H1 (cell line): Measurements from ENCODE around the gene RAP1B. TPM values are rescaled to one million over a fixed set of nuclear protein-coding genes. Genes with fewer than 3 reads are reported as not detected.

ENCODE experiments used
- CTCF ChIA-PET: fragments of 300-600 bp; sonication (Branson Sonifier 250); formaldehyde crosslinking; loops from one replicate; lab custom pipeline; 2021; ENCODE audit not compliant: partially characterized antibody; lab: Charles Lee
- POLR2A ChIA-PET: fragments of 300-600 bp; sonication (Branson Sonifier 250); formaldehyde crosslinking; loops from one replicate; lab custom pipeline; 2021; ENCODE audit warnings: inconsistent platforms; ENCODE audit not compliant: partially characterized antibody; lab: Charles Lee
- DNase-seq, 2 experiments: peaks; one replicate each; pipeline versions ENCODE4 v3.0.0 to v3.0.0-alpha.2; 2010 to 2022; ENCODE audit warnings: low spot score in 2 of 2, low read depth in 1 of 2, mixed read lengths in 1 of 2
- FAIRE-seq: peaks from 2 replicates; lab custom pipeline; 2011; peaks lifted over from hg19 to GRCh38; lab: Jason Lieb, UNC
- H2AFZ ChIP-seq: 2 replicates; pipeline ENCODE4 v1.8.1; 2012; ENCODE audit warnings: low read length, inconsistent platforms
- H2AK5ac ChIP-seq: 2 replicates; pipeline ENCODE4 v1.6.1; 2013; ENCODE audit warnings: low read depth, low read length
- H2BK120ac ChIP-seq: replicated peaks from 2 replicates; pipeline ENCODE3; 2013; ENCODE audit warnings: low read depth, low read length, inconsistent platforms
- H2BK12ac ChIP-seq: 2 replicates; pipeline ENCODE4 v1.6.1; 2013; ENCODE audit warnings: low read depth, low read length
- H2BK15ac ChIP-seq: 2 replicates; pipeline ENCODE4 v1.6.1; 2013; ENCODE audit warnings: low read length
- H2BK20ac ChIP-seq: 2 replicates; pipeline ENCODE4 v1.6.1; 2013; ENCODE audit warnings: low read length
- H2BK5ac ChIP-seq: 2 replicates; pipeline ENCODE4 v1.6.1; 2013; ENCODE audit warnings: low read depth, low read length
- H3K14ac ChIP-seq: 2 replicates; pipeline ENCODE4 v1.6.1; 2013; ENCODE audit warnings: inconsistent platforms; ENCODE audit not compliant: insufficient read length
- H3K18ac ChIP-seq: 2 replicates; pipeline ENCODE4 v1.6.1; 2013; ENCODE audit warnings: low read length; ENCODE audit errors: extremely low read depth
- H3K23ac ChIP-seq: 2 replicates; pipeline ENCODE4 v1.6.1; 2013; ENCODE audit warnings: inconsistent platforms; ENCODE audit not compliant: insufficient read length
- H3K23me2 ChIP-seq: 2 replicates; pipeline ENCODE4 v1.6.1; 2013; ENCODE audit warnings: low read depth, low read length
- H3K27ac ChIP-seq: 2 replicates; pipeline ENCODE4 v1.6.1; 2011; ENCODE audit warnings: low read depth, low read length, inconsistent platforms
- H3K27me3 ChIP-seq, 4 experiments: replicated peaks in 1 of 4; 1 replicate in 1 of 4; 2 replicates in 3 of 4; pipeline versions ENCODE4 v1.6.1 to v1.8.1; 2011 to 2013; ENCODE audit warnings: low read length in 3 of 4, mild to moderate bottlenecking in 3 of 4, inconsistent platforms in 2 of 4, mixed read lengths in 2 of 4, moderate library complexity in 1 of 4; ENCODE audit not compliant: control insufficient read depth in 3 of 4, insufficient read depth in 3 of 4; ENCODE audit errors: extremely low read depth in 1 of 4
- H3K36me3 ChIP-seq, 4 experiments: 2 replicates each; pipeline versions ENCODE4 v1.6.1 to v1.8.1; 2011 to 2013; ENCODE audit warnings: mild to moderate bottlenecking in 4 of 4, low read length in 3 of 4, moderate library complexity in 2 of 4, control low read depth in 1 of 4, inconsistent platforms in 1 of 4; ENCODE audit not compliant: insufficient read depth in 4 of 4, control insufficient read depth in 2 of 4
- H3K4ac ChIP-seq: replicated peaks from 2 replicates; pipeline ENCODE3; 2013; ENCODE audit warnings: low read length, low read depth, mixed read lengths, inconsistent platforms; ENCODE audit not compliant: insufficient read length
- H3K4me1 ChIP-seq, 4 experiments: replicated peaks in 1 of 4; 1 replicate in 1 of 4; 2 replicates in 3 of 4; pipeline versions ENCODE4 v1.6.1 to v1.8.1; 2011 to 2013; ENCODE audit warnings: low read length in 3 of 4, inconsistent platforms in 2 of 4, mixed read lengths in 1 of 4; ENCODE audit not compliant: insufficient read depth in 4 of 4, control insufficient read depth in 3 of 4
- H3K4me2 ChIP-seq, 2 experiments: 2 replicates each; pipeline versions ENCODE4 v1.6.1 to v1.8.1; 2011 to 2013; ENCODE audit warnings: low read depth in 2 of 2, low read length in 2 of 2, control low read depth in 1 of 2, inconsistent platforms in 1 of 2, mild to moderate bottlenecking in 1 of 2; ENCODE audit not compliant: insufficient read depth in 1 of 2
- H3K4me3 ChIP-seq, 4 experiments: fragments of 200-600, 300-600 bp in 1 of 4; sonication (generic), shearing (Covaris generic), sonication (Bioruptor Twin) in 1 of 4; 2 replicates each; pipeline versions ENCODE4 v1.5.1 to v1.8.1; 2011 to 2016; ENCODE audit warnings: low read length in 4 of 4, low read depth in 3 of 4, control low read depth in 2 of 4, inconsistent platforms in 2 of 4, mild to moderate bottlenecking in 2 of 4, mixed read lengths in 1 of 4, moderate library complexity in 1 of 4; ENCODE audit not compliant: insufficient read depth in 2 of 4; ENCODE audit errors: extremely low read depth in 1 of 4
- H3K56ac ChIP-seq: replicated peaks from 2 replicates; pipeline ENCODE3; 2013; ENCODE audit warnings: low read depth, mild to moderate bottlenecking, mixed read lengths, low read length, inconsistent platforms; ENCODE audit not compliant: insufficient read length
- H3K79me1 ChIP-seq: 2 replicates; pipeline ENCODE4 v1.6.1; 2013; ENCODE audit warnings: low read depth, low read length, control low read depth
- H3K79me2 ChIP-seq, 2 experiments: 2 replicates each; pipeline versions ENCODE4 v1.6.1 to v1.8.1; 2012 to 2013; ENCODE audit warnings: low read length in 2 of 2, mild to moderate bottlenecking in 2 of 2, inconsistent platforms in 1 of 2; ENCODE audit not compliant: insufficient read depth in 2 of 2, control insufficient read depth in 1 of 2
- H3K9ac ChIP-seq, 4 experiments: replicated peaks in 1 of 4; 1 replicate in 1 of 4; 2 replicates in 3 of 4; pipeline versions ENCODE4 v1.6.1 to v1.8.1; 2011 to 2013; ENCODE audit warnings: low read depth in 3 of 4, low read length in 3 of 4, control low read depth in 2 of 4, mild to moderate bottlenecking in 2 of 4, moderate library complexity in 2 of 4, inconsistent platforms in 1 of 4; ENCODE audit errors: extremely low read depth in 1 of 4
- H3K9me3 ChIP-seq, 2 experiments: 2 replicates each; pipeline versions ENCODE4 v1.6.1 to v1.8.1; 2012 to 2013; ENCODE audit warnings: mild to moderate bottlenecking in 2 of 2, moderate library complexity in 2 of 2, control low read depth in 1 of 2, inconsistent platforms in 1 of 2, low read depth in 1 of 2, low read length in 1 of 2, mixed read lengths in 1 of 2; ENCODE audit not compliant: insufficient read depth in 2 of 2
- H4K20me1 ChIP-seq, 2 experiments: replicated peaks in 1 of 2; 2 replicates each; pipeline versions ENCODE3 to v1.8.1; 2011 to 2013; ENCODE audit warnings: inconsistent platforms in 2 of 2, low read length in 2 of 2, mild to moderate bottlenecking in 1 of 2; ENCODE audit not compliant: insufficient read depth in 2 of 2, control insufficient read depth in 1 of 2
- H4K5ac ChIP-seq: 2 replicates; pipeline ENCODE4 v1.6.1; 2013; ENCODE audit warnings: low read length, low read depth, mixed read lengths, inconsistent platforms; ENCODE audit not compliant: insufficient read length
- H4K8ac ChIP-seq: 2 replicates; pipeline ENCODE4 v1.8.0; 2013; ENCODE audit warnings: mild to moderate bottlenecking, moderate library complexity, low read length, inconsistent platforms; ENCODE audit not compliant: insufficient read depth; ENCODE audit errors: extremely low read depth
- H4K91ac ChIP-seq: replicated peaks from 2 replicates; pipeline ENCODE3; 2013; ENCODE audit warnings: low read length, mixed read lengths, inconsistent platforms; ENCODE audit not compliant: insufficient read length
- CBX8 ChIP-seq: fragments of 300-800, 300-1000 bp; sonication (generic); IDR thresholded peaks from 2 replicates; pipeline ENCODE4 v1.7.1; 2016; ENCODE audit warnings: low read depth, low read length, borderline replicate concordance
- EZH2 ChIP-seq: fragments of 200-600 bp; sonication (generic); IDR thresholded peaks from 2 replicates; pipeline ENCODE4 v1.7.1; 2012; ENCODE audit warnings: low read depth, mild to moderate bottlenecking, moderate library complexity, low read length, inconsistent platforms; ENCODE audit not compliant: severe bottlenecking
- GTF2F1 ChIP-seq: IDR thresholded peaks from 2 replicates; pipeline ENCODE4 v1.6.1; 2012; ENCODE audit warnings: low read depth, low read length, improper control_type of control experiment, borderline replicate concordance
- HDAC2 ChIP-seq, 2 experiments: fragments of 300-600 bp in 1 of 2; sonication (generic) in 1 of 2; IDR thresholded peaks; 2 replicates each; pipeline ENCODE4 v1.6.1; 2011 to 2012; ENCODE audit warnings: low read depth in 2 of 2, low read length in 2 of 2, mild to moderate bottlenecking in 2 of 2, moderate library complexity in 2 of 2, borderline replicate concordance in 1 of 2, inconsistent platforms in 1 of 2
- HDAC6 ChIP-seq: IDR thresholded peaks from one replicate; pipeline ENCODE4 v1.7.1; 2012; ENCODE audit warnings: low read depth, mild to moderate bottlenecking, inconsistent platforms, low read length, moderate library complexity
- JUND ChIP-seq: IDR thresholded peaks from 2 replicates; pipeline ENCODE4 v1.6.1; 2011; ENCODE audit warnings: mild to moderate bottlenecking, improper control_type of control experiment, low read length
- RAD21 ChIP-seq, 2 experiments: IDR thresholded peaks in 1 of 2; conservative IDR thresholded peaks in 1 of 2; 2 replicates each; pipeline ENCODE4 v1.6.1; 2011; ENCODE audit warnings: low read depth in 2 of 2, low read length in 2 of 2, improper control_type of control experiment in 1 of 2, inconsistent platforms in 1 of 2, mild to moderate bottlenecking in 1 of 2, moderate library complexity in 1 of 2
- RBBP5 ChIP-seq: IDR thresholded peaks from 2 replicates; pipeline ENCODE4 v1.7.1; 2012; ENCODE audit warnings: low read depth, mild to moderate bottlenecking, inconsistent platforms, low read length, moderate library complexity, borderline replicate concordance
- RFX5 ChIP-seq: IDR thresholded peaks from 2 replicates; pipeline ENCODE4 v1.6.1; 2011; ENCODE audit warnings: low read depth, low read length, improper control_type of control experiment, borderline replicate concordance
- SAP30 ChIP-seq: fragments of 300-600 bp; sonication (generic); IDR thresholded peaks from 2 replicates; pipeline ENCODE4 v1.7.1; 2012; ENCODE audit warnings: low read length, moderate library complexity, mild to moderate bottlenecking, inconsistent platforms; ENCODE audit not compliant: insufficient read depth, insufficient replicate concordance
- SP2 ChIP-seq: IDR thresholded peaks from 2 replicates; pipeline ENCODE4 v1.6.1; 2012; ENCODE audit warnings: mild to moderate bottlenecking, low read length, inconsistent platforms
- SRF ChIP-seq: IDR thresholded peaks from 2 replicates; pipeline ENCODE4 v1.6.1; 2011; ENCODE audit warnings: mild to moderate bottlenecking, low read depth, low read length, moderate library complexity
- WGBS, 2 experiments: shearing (Covaris generic) in 1 of 2; methylation state at CpG; one replicate each; pipeline versions ENCODE4 v1.1.6 to v1.1.7; 2013 to 2015; ENCODE audit warnings: low lambda C conversion rate in 2 of 2, mixed read lengths in 2 of 2, inconsistent platforms in 1 of 2, low coverage in 1 of 2, missing lambda C conversion rate in 1 of 2; ENCODE audit not compliant: insufficient replicate concordance in 2 of 2, insufficient coverage in 1 of 2, insufficient read length in 1 of 2; ENCODE audit errors: extremely low coverage in 1 of 2, missing lambda C conversion rate in 1 of 2; 5-methylcytosine and 5-hydroxymethylcytosine counted together
- polyA plus RNA-seq, 7 experiments: library from polyadenylated mRNA; depleted of rRNA in 3 of 7; stranded (reverse) in 5 of 7; unstranded in 2 of 7; fragments of >200 nt in 5 of 7; fragments of 200-250 nt in 2 of 7; gene quantifications; 1 replicate in 5 of 7; 2 replicates in 1 of 7; 4 replicates in 1 of 7; pipeline versions ENCODE4 v1.2.1 to v1.2.3, GENCODE V29; 2011 to 2013; ENCODE audit warnings: missing spikeins in 2 of 7, mixed read lengths in 2 of 7
- total RNA-seq: library from RNA; stranded (reverse); fragmentation: NEBNext Ultra II Directional; extraction: Animal tissue kit (Norgen Biotek cat#: 25700); gene quantifications from 2 replicates; pipeline ENCODE4 v1.2.1, GENCODE V29; 2021

The RAP1B gene
- total and polyA plus RNA-seq, 2 of the 8 experiments (the other 6 are each of a cell fraction or from before 2014, with no cell fraction given), result 61.4 to 112 TPM

DNA sequence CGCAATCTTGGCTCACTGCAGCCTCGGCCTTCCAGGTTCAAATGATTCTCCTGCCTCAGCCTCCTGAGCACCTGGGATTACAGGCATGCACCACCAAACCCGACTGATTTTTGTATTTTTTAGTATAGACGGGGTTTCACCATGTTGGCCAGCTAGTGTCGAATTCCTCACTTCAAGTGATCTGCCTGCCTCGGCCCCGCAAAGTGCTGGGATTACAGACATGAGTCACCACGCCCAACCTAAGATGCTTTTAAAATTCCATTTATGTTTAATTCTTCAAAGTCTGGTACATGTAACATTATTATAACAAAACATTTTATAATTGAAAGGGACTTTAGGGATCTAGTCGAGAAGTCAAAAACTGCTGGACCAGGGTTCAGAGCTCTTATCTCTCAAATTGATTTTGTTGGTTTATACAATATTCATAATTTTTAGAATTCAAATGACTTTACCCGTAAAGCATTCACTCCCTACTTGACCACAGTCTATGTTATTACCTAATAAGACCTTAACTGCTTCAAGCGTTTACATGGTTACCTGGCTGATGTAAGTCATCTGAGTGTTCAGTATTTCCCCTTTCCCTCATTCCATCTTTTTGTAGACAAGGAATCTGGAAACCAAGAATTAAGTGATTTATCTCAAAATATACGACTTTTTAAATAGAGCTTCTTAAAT lies 28.2 kb downstream of the RAP1B start:
- no peak overlapping the region for H4K8ac ChIP-seq
- no peak overlapping the region for H2BK20ac ChIP-seq
- no peak for FAIRE-seq
- no peaks in the 10 kb centered on the region for H3K4me1 ChIP-seq
- H4K5ac ChIP-seq, result no peak overlapping the region
- H3K56ac ChIP-seq, result no peak overlapping the region
- no peaks in the 10 kb centered on the region for H3K9me3 ChIP-seq
- 90% methylated on average over 12 of the region's 12 CpGs; no CpG with 5 or more reads in 1 of the 2 experiments for WGBS, 2 experiments
- no peak overlapping the region for H2BK15ac ChIP-seq
- no peaks in the 10 kb centered on the region for H3K36me3 ChIP-seq
- H3K14ac ChIP-seq, result no peak overlapping the region
- H3K79me1 ChIP-seq, result 0 out of 2 replicates have a peak, but pooled peaks cover 3% of the 10 kb centered on the region
- CTCF ChIA-PET, result interaction anchor here (1.0 kb wide), 2 partner anchors 12 to 16 kb away, joined by 3 read pairs; no protein-coding TSS in a partner anchor
- no peak overlapping the region for H2BK120ac ChIP-seq
- no peak for DNase-seq
- H2BK5ac ChIP-seq, result no peak overlapping the region
- no peak overlapping the region for H3K4me2 ChIP-seq
- no peak overlapping the region for H4K91ac ChIP-seq
- no peaks in the 10 kb centered on the region for H3K23me2 ChIP-seq
- no peak overlapping the region for H3K23ac ChIP-seq
- no peak overlapping the region for H3K27ac ChIP-seq
- no peak overlapping the region for H3K18ac ChIP-seq
- H3K27me3 ChIP-seq, result no peaks in the 10 kb centered on the region
- peaks cover 0 to 92% of the 10 kb centered on the region in 2 experiments; a peak in 2 of 4 replicates for H3K79me2 ChIP-seq
- no peak overlapping the region for H3K4ac ChIP-seq
- no peak overlapping the region for H3K9ac ChIP-seq
- H2AK5ac ChIP-seq, result no peak overlapping the region
- peaks cover 4% of the 10 kb centered on the region in 2 experiments for H4K20me1 ChIP-seq
- H2AFZ ChIP-seq, result no peak overlapping the region
- POLR2A ChIA-PET, result no interaction called here
- no peak overlapping the region for H3K4me3 ChIP-seq
- no peak overlapping the region for H2BK12ac ChIP-seq
- TF ChIP-seq SRF (no peak), RFX5 (no peak), CBX8 (no peak), EZH2 (no peak), SAP30 (no peak), RBBP5 (no peak), JUND (no peak), SP2 (no peak), HDAC6 (no peak), GTF2F1 (no peak), HDAC2 (IDR thresholded peaks at IDR 0.05; ENCODE audit: borderline replicate concordance in 1 of 2, low read depth in 2 of 2, low read length in 2 of 2) (no peak), RAD21 (IDR thresholded peaks at IDR 0.05 in 1 of 2, conservative IDR thresholded peaks at IDR 0.05 in 1 of 2; ENCODE audit: low read depth in 2 of 2, low read length in 2 of 2) (no peak)
